HG02642 (cell line): ENCODE data around the gene STOM.
A peak's percentile ranks its signal among the peaks of the same experiment; 100 is the strongest.
"Not testable (repeated sequence)": the region's sequence is repeated elsewhere in the genome, so short reads cannot be mapped to it uniquely, and the experiment has no call there.

ENCODE experiments used
- ATAC-seq: cut with Tn5 transposase; IDR thresholded peaks from one replicate; pipeline ENCODE4 v1.9.1; 2021; ENCODE audit warnings: mild to moderate bottlenecking; ENCODE audit not compliant: unreplicated experiment, poor library complexity

The STOM gene, protein sequence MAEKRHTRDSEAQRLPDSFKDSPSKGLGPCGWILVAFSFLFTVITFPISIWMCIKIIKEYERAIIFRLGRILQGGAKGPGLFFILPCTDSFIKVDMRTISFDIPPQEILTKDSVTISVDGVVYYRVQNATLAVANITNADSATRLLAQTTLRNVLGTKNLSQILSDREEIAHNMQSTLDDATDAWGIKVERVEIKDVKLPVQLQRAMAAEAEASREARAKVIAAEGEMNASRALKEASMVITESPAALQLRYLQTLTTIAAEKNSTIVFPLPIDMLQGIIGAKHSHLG

DNA sequence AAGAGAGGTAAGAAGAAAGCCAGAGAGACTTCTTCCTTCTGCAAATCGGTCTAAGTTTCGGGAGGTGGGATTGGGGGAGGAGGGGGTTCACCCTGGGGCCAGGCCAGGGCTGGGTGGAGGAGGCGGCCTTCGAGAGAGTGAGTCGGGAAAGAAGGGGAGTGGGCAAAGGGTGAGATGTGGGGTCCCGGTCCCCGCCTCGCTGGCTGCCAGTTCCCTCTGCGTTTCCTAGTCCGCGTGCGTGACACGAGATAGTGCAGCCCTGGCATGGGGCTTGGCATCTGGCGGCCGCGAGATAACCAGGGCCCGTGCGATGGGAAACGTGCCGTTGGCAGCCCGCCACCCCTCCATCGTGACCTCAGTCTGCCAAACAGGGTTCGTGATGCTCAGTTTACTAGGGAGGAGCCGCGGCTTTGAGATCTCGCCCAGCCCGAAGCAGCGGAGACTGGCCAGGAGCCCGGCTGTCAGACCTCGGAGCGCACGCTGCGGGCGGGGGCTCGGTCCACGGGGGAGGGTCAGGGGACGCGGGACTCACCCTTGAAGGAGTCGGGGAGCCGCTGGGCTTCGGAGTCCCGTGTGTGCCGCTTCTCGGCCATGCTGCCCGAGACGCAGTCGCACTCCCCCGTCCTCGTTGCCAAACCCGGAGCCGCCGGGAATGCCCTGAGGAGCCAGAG, at the start of gene STOM:
Gene STOM, minus strand, starts transcription at position 656 of the 671 bp plus-strand sequence. Its CDS starts 63 bp downstream, at position 593.
- peak; percentile 64 for ATAC-seq

GRCh38 chr9:121411993-121412392, 41.9 kb upstream of the STOM start:
- ATAC-seq = no peak

- no peak for ATAC-seq
Observed at GRCh38 chr9:121405899-121406298, 35.8 kb upstream of the STOM start.

GRCh38 chr9:121404906-121405305, 34.9 kb upstream of the STOM start:
- ATAC-seq = no peak

- no peak for ATAC-seq
Observed at GRCh38 chr9:121399883-121400607, 30.0 kb upstream of the STOM start.

- no peak for ATAC-seq
Observed at GRCh38 chr9:121399126-121399882, 29.3 kb upstream of the STOM start.

DNA sequence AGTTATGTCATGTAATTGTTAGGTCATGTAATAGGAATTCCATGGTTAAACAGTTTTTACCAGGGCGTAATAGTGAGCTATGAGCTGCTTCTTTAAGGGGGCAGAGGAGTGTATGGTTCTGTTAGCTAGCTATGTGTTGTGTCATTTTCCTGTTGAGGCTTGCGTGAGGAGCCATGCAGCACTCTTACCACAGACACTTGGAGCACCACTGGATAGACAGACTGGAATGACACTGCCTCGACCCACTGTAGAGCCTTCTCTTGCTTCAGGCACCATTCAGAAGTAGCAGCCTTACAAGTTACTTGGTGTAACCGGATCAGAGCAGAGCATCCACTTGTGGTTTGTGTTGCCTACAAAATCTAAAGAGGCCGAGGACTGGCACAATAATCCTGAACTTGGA, 28.3 kb upstream of the STOM start:
- ATAC-seq = no peak

DNA sequence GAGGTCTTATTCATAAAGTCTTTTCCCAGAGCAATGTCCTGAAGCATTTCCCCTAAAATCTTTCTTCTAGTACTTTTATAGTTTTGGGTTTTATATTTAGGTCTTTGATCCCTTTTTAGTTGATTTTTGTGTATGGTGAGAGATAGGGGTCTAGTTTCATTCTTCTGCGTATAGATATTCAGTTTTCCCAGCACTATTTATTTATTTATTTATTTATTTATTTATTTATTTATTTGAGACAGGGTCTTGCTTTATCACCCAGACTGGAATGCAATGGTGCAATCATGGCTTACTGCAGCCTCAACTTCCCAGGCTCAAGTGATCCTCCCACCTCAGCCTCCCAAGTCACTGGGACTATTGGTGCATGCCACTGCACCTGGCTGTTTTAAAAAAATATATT, 27.2 kb upstream of the STOM start:
- not testable (repeated sequence) for ATAC-seq

GRCh38 chr9:121395558-121395957, 25.5 kb upstream of the STOM start:
- no peak for ATAC-seq

DNA sequence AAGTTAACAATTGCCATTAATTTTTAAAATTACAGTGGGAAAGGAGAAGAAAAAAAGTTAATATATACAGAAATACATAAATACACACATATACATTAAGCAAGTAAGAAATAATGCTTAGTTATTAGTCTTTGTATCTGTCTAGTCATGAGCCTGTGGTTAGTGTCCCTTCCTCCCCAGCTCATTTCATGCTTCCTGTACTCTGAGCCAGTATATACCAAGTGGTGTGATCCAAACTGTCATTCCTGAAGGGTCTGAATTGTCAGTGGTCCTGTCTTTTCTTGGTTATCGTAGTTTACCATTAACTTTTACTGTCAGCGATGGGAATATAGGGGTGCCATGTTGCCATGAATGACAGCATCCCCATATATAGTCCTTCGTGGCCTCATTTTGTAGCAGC, 24.2 kb upstream of the STOM start:
- no peak for ATAC-seq

- no peak for ATAC-seq
Observed at GRCh38 chr9:121393318-121393717, 23.3 kb upstream of the STOM start.

- ATAC-seq = no peak
Observed at GRCh38 chr9:121390372-121390771, 20.3 kb upstream of the STOM start.

DNA sequence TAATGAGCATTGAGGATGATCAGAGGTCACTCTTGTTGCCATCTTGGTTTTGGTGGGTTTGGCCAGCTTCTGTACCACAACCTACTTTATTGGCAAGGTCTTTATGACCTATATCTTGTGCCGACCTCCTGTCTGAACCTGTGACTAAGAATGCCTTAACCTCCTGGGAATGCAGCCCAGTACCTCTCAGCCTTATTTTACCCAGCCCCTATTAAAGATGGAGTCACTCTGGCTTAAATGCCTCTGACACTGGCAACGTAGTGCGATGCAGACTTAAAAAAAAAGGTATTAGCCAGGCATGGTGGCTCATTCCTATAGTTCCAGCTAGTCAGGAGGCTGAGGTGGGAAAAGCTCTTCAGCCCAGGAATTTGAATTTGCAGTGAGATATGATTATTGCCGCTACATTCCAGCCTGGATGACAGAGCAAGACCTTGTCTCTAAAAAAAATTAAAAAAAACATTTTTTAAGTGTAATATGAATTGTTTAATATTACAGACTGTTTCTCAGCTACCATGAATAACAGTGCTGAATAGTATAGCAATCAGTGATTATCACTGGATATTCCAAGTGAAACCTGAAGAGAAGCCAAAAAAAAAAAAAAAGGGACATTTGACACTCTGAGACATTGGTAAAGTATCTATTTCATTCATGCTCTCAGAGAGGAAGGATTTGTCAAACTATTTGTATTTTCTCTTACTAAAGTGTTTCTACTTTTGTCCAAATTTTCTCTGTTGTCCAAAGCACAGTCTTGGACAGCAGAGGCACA, 18.3 kb upstream of the STOM start:
- no peak for ATAC-seq

DNA sequence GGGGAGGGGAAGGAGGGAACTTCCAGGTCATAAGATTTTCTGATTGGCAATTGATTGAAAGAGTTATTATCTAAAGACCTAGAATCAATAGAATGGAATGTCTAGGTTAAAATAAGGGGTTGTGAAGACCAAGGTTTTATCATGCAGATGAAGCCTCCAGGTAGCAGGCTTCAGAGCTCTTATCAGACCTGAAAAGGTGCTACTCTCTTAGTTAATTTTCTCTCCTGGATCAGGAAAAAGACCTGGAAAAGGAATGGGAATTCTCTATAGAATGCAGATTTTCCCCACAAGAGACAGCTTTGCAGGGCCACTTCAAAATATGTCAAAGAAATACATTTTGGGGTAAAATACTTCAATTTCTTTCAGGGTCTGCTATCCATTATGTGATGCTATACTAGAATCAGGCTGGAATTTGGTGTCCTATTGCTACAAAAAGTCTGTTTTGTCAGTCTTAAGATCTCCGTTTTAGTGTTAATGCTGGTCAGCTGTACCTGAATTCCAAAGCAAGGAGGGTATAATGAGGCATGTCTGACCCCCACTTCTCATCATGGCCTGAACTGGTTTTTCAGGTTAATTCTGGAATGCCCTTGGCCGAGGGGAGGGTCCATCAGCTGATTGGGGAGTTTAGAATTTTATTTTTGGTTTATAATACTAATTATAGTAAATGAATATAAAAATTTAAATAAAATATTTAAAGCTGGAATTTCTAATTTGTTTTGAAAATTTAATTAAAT, 16.6 kb upstream of the STOM start:
- no peak for ATAC-seq

GRCh38 chr9:121383715-121384114, 13.7 kb upstream of the STOM start:
- no peak for ATAC-seq

DNA sequence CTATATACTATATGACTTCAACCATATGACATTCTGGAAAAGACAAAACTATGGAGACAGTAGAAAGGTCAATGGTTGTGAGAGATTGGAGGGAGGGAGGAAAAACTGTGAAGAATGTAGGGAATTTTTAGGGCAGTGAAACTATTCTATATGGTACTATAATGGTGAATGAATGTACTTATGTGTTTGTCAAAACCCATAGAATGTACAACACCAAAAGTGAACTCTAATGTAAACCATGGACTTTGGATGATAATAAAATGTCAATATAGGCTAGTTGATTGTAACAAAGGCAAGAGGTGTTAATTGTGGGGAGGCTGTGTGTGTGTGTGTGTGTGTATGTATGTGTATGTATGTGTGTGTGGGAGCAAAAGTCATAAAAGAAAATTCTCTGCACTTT, 10.8 kb upstream of the STOM start:
- no peak for ATAC-seq

GRCh38 chr9:121376214-121376830, 6.3 kb upstream of the STOM start:
- no peak for ATAC-seq

DNA sequence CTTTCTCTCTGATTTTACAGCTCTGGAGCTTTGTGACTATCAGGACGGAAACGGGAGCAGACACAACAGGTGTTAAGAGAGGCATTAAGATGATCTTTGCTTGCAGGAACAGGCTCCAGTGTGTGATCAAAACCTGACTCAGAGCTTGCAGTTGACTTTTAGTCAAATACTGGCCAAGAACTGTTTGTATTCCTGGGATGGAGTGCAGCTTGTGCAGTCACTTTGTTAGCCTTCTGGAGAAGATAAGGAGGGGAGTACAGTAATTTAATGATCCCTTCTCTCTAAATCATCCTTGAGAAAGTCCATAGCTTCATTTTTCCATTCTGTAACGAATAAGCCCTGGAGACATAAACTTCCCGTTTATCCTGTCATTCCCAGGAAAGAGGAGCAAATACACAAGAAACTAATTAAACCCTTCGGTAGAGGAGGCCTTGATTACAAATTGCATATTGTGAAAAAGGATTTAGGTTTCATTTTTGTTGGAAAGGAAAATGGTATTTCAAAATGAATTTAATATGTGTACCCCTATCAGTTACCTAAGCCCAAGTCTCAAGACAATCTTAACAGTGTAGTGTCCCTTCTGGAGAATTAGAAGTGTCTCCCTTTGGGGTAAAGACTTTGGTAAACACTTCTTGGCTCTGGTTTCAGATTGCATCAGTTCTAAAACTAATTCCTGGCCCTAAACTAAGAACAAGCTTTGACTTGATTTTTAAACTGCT, 3.1 kb upstream of the STOM start:
- no peak for ATAC-seq
